K562 (cell line): ENCODE data around the gene ITPKA. TPM values are rescaled to one million over a fixed set of nuclear protein-coding genes. Genes with fewer than 3 reads are reported as not detected.
A peak's percentile ranks its signal among the peaks of the same experiment; 100 is the strongest.

Experiments
- ATAC-seq: fragments of 200-7000 bp; cut with Tn5 transposase; 3 replicates; pipeline ENCODE4 v1.9.1; 2020; ENCODE audit warnings: moderate library complexity
- BruUV-seq: library from RNA; stranded (reverse); fragments of 400-500 nt; replicated peaks from 2 replicates; lab custom pipeline; 2021; lab: Mats Ljungman, UMichigan
- CTCF ChIA-PET: fragments of 300-600 bp; formaldehyde crosslinking; extraction: SDS; loops from one replicate; lab custom pipeline; 2021; ENCODE audit warnings: low intra/inter-chr PET ratio; lab: Yijun Ruan, JAX
- POLR2A ChIA-PET: fragments of 300-600, 350-650 bp; sonication (Branson Sonifier 250); formaldehyde crosslinking; extraction: SDS; loops from one replicate; lab custom pipeline; 2021; ENCODE audit warnings: antibody characterized with exemption, inconsistent platforms; lab: Yijun Ruan, JAX
- DNase-seq, 4 experiments: peaks; one replicate each; pipeline versions ENCODE4 v3.0.0 to v3.0.0-alpha.2; 2011 to 2018; ENCODE audit warnings: low spot score in 3 of 4, mixed read lengths in 3 of 4; ENCODE audit errors: extremely low read depth in 1 of 4
- FAIRE-seq: peaks from 2 replicates; lab custom pipeline; 2011; peaks lifted over from hg19 to GRCh38; lab: Jason Lieb, UNC
- H2AFZ ChIP-seq: 2 replicates; pipeline ENCODE4 v1.6.0; 2011; ENCODE audit warnings: low read depth, low read length, control low read depth, inconsistent platforms
- H3K27ac ChIP-seq: fragments of 200-600 bp; 3 replicates; pipeline ENCODE4 v1.8.0; 2011; ENCODE audit warnings: low read depth, mild to moderate bottlenecking, control low read depth, inconsistent platforms, low read length, moderate library complexity, mixed read lengths; ENCODE audit errors: extremely low read depth
- H3K27me3 ChIP-seq, 2 experiments: fragments of 300-600 bp in 1 of 2; 2 replicates in 1 of 2; 3 replicates in 1 of 2; pipeline versions ENCODE4 v1.6.0 to v1.8.0; 2011; ENCODE audit warnings: inconsistent platforms in 2 of 2, low read length in 2 of 2, mild to moderate bottlenecking in 1 of 2, mixed read lengths in 1 of 2, moderate library complexity in 1 of 2; ENCODE audit not compliant: control insufficient read depth in 2 of 2, insufficient read depth in 2 of 2
- H3K36me3 ChIP-seq: fragments of 300-600 bp; 3 replicates; pipeline ENCODE4 v1.8.0; 2011; ENCODE audit warnings: mild to moderate bottlenecking, low read length, inconsistent platforms; ENCODE audit not compliant: control insufficient read depth, insufficient read depth
- H3K4me1 ChIP-seq, 2 experiments: fragments of 200-600 bp in 1 of 2; replicated peaks in 1 of 2; 2 replicates in 1 of 2; 3 replicates in 1 of 2; pipeline versions ENCODE4 v1.5.1 to v1.8.0; 2011; ENCODE audit warnings: inconsistent platforms in 2 of 2, low read length in 2 of 2, mild to moderate bottlenecking in 1 of 2, mixed read lengths in 1 of 2, moderate library complexity in 1 of 2; ENCODE audit not compliant: control insufficient read depth in 2 of 2, insufficient read depth in 2 of 2
- H3K4me2 ChIP-seq: 2 replicates; pipeline ENCODE4 v1.6.1; 2011; ENCODE audit warnings: low read length, control low read depth, inconsistent platforms, mixed read lengths; ENCODE audit not compliant: insufficient read depth
- H3K4me3 ChIP-seq: fragments of 200-600 bp; sonication (generic), shearing (Covaris generic); 2 replicates; pipeline ENCODE4 v1.5.1; 2016; ENCODE audit warnings: control low read depth, inconsistent platforms
- H3K79me2 ChIP-seq: fragments of 200-600 bp; 3 replicates; pipeline ENCODE4 v1.8.0; 2011; ENCODE audit warnings: low read length, inconsistent platforms; ENCODE audit not compliant: control insufficient read depth, insufficient read depth
- H3K9ac ChIP-seq, 2 experiments: 2 replicates each; pipeline versions ENCODE4 v1.6.0 to v1.6.1; 2011; ENCODE audit warnings: low read depth in 2 of 2, low read length in 2 of 2, control low read depth in 1 of 2, inconsistent platforms in 1 of 2, mild to moderate bottlenecking in 1 of 2, mixed read lengths in 1 of 2; ENCODE audit not compliant: insufficient read depth in 1 of 2
- H3K9me1 ChIP-seq: one replicate; pipeline ENCODE4 v1.6.0; 2011; ENCODE audit warnings: inconsistent platforms, mild to moderate bottlenecking, low read length, moderate library complexity; ENCODE audit not compliant: control insufficient read depth, insufficient read depth
- H3K9me3 ChIP-seq: replicated peaks from 2 replicates; pipeline ENCODE4 v1.5.1; 2011; ENCODE audit warnings: low read depth, low read length, inconsistent platforms; ENCODE audit not compliant: control insufficient read depth, insufficient read depth
- H4K20me1 ChIP-seq: replicated peaks from 2 replicates; pipeline ENCODE4 v1.6.1; 2011; ENCODE audit warnings: low read length, inconsistent platforms, mixed read lengths; ENCODE audit not compliant: control insufficient read depth, insufficient read depth
- EGR1 ChIP-seq: fragments of 450-650 bp; conservative IDR thresholded peaks from 2 replicates; pipeline ENCODE4 v1.6.1; 2017; ENCODE audit warnings: mild to moderate bottlenecking
- FOXA3 ChIP-seq, 2 experiments: fragments of 450-650 bp in 1 of 2; sonication (generic) in 1 of 2; formaldehyde crosslinking; IDR thresholded peaks in 1 of 2; conservative IDR thresholded peaks in 1 of 2; 2 replicates each; pipeline versions ENCODE4 v1.4.0 to v1.8.0; 2020 to 2022; ENCODE audit warnings: mild to moderate bottlenecking in 2 of 2, missing genetic modification reagents in 1 of 2
- HLTF ChIP-seq: fragments of 450-650 bp; IDR thresholded peaks from 2 replicates; pipeline ENCODE4 v1.6.1; 2016
- RFX5 ChIP-seq: IDR thresholded peaks from 2 replicates; pipeline ENCODE4 v1.6.1; 2011; ENCODE audit warnings: low read depth, mild to moderate bottlenecking, improper control_type of control experiment, low read length
- YY1 ChIP-seq, 3 experiments: IDR thresholded peaks; 2 replicates each; pipeline ENCODE4 v1.6.1; 2011; ENCODE audit warnings: low read length in 2 of 3, mild to moderate bottlenecking in 2 of 3, moderate library complexity in 2 of 3, borderline replicate concordance in 1 of 3, control low read depth in 1 of 3, low read depth in 1 of 3; ENCODE audit not compliant: insufficient read depth in 3 of 3, insufficient replicate concordance in 2 of 3, control insufficient read depth in 1 of 3, insufficient read length in 1 of 3; ENCODE audit errors: extremely low read depth in 1 of 3
- ZC3H8 ChIP-seq: fragments of 450-650 bp; IDR thresholded peaks from 2 replicates; pipeline ENCODE4 v1.6.1; 2017
- WGBS: fragments of 100-300 bp; shearing (Covaris generic); methylation state at CpG from one replicate; pipeline ENCODE4 v1.1.6; 2016; ENCODE audit warnings: low coverage, mixed read lengths; ENCODE audit not compliant: insufficient coverage; ENCODE audit errors: missing lambda C conversion rate; 5-methylcytosine and 5-hydroxymethylcytosine counted together
- in situ Hi-C: fragments of 300-500 bp; cut with MboI; formaldehyde crosslinking; loops from 4 replicates; pipeline ENCODE4 v1.15.0; 2018; ENCODE audit warnings: inconsistent platforms, mixed read lengths
- intact Hi-C: fragments of 100-400 bp; cut with micrococcal nuclease; formaldehyde crosslinking; loops from 2 replicates; pipeline ENCODE4 v1.14.2; 2022
- polyA plus RNA-seq, 8 experiments: library from polyadenylated mRNA; depleted of rRNA in 4 of 8; stranded (reverse) in 5 of 8; unstranded in 3 of 8; fragments of >200 nt; fragmentation: Nextera tagmentation in 2 of 8; fragmentation: Illumina TruSeq in 1 of 8; extraction: Ambion mirVana in 2 of 8; extraction: Trizol in 1 of 8; gene quantifications; 2 replicates each; pipeline versions ENCODE4 v1.2.1 to v1.2.3, GENCODE V29; 2011 to 2014; ENCODE audit warnings: inconsistent platforms in 1 of 8, missing spikeins in 1 of 8
- total RNA-seq, 7 experiments: library from RNA; depleted of rRNA in 6 of 7; stranded (reverse); fragments of >200 nt in 6 of 7; fragmentation: Illumina TruSeq in 2 of 7; extraction: Trizol in 2 of 7; gene quantifications; 2 replicates each; pipeline versions ENCODE4 v1.2.1 to v1.2.3, GENCODE V29; 2011 to 2021; ENCODE audit warnings: low replicate concordance in 1 of 7
- TF ChIP-seq, protein P1 (sequence below): sonication (generic); formaldehyde crosslinking; IDR thresholded peaks from 2 replicates; pipeline ENCODE4 v1.8.0; 2023; ENCODE audit warnings: mild to moderate bottlenecking, missing genetic modification reagents
- TF ChIP-seq, protein P2 (sequence below): conservative IDR thresholded peaks from 2 replicates; pipeline ENCODE4 v1.6.1; 2011; ENCODE audit warnings: low read depth, mild to moderate bottlenecking, low read length; ENCODE audit not compliant: control insufficient read depth
- TF ChIP-seq, protein P3 (sequence below): fragments of 250-450 bp; sonication (Bioruptor Pico); IDR thresholded peaks from 2 replicates; pipeline ENCODE4 v1.9.0; 2021; ENCODE audit warnings: mild to moderate bottlenecking, inconsistent platforms

The ITPKA gene
- total and polyA plus RNA-seq, 9 of the 15 experiments (the other 6 are each of a cell fraction or from before 2014, with no cell fraction given) = 0.14 to 68.4 (median 11.5) TPM

DNA sequence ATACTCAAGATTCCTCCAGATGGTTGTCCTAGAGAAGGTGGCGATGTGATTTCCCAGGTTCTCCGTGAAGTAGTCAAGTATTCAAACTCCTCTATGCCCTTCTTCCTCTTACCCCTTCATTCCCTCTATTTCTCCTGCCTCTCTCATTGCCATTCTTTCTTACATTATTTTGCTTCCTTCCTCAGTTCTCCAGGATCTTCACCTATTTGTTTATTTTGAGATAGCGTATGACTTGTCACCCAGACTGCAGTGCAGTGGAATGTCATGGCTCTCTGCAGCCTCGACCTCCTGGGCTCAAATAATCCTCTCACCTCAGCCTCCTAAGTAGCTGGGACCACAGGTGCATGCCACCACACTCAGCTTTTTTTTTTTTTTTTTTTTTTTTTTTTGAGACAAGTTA lies 1.8 kb upstream of the ITPKA start:
- Histone ChIP-seq H3K9me1 (no peaks in the 10 kb centered on the region), H3K4me1 (peaks cover 23 to 45% of the 10 kb centered on the region in 2 experiments), H3K27ac (no peak overlapping the region), H3K79me2 (peaks cover 30% of the 10 kb centered on the region), H4K20me1 (no peaks in the 10 kb centered on the region), H3K4me3 (no peak overlapping the region), H2AFZ (no peak overlapping the region), H3K4me2 (no peak overlapping the region), H3K36me3 (peaks cover 3% of the 10 kb centered on the region; the same call in 1 of the 3 replicates), H3K9me3 (no peaks in the 10 kb centered on the region), H3K27me3 (no peaks in the 10 kb centered on the region), H3K9ac (0 out of 4 replicates have a peak overlapping the region, but pooled peaks of 1 of the 2 experiments have one; percentile 22)
- DNase-seq = no peak
- in situ Hi-C loops = no loop called here
- TF ChIP-seq RFX5 (no peak), FOXA3 (CRISPR knock-in tag; conservative IDR thresholded peaks at IDR 0.05 in 1 of 2, IDR thresholded peaks at IDR 0.05 in 1 of 2) (no peak), HLTF (no peak), EGR1 (no peak), YY1 (IDR thresholded peaks at IDR 0.05; ENCODE audit: borderline replicate concordance in 1 of 3, control insufficient read depth in 1 of 3, extremely low read depth in 1 of 3, insufficient read depth in 3 of 3, insufficient read length in 1 of 3, insufficient replicate concordance in 2 of 3, low read depth in 1 of 3, low read length in 2 of 3) (no peak), ZC3H8 (no peak)
- TF ChIP-seq, protein P1, sequence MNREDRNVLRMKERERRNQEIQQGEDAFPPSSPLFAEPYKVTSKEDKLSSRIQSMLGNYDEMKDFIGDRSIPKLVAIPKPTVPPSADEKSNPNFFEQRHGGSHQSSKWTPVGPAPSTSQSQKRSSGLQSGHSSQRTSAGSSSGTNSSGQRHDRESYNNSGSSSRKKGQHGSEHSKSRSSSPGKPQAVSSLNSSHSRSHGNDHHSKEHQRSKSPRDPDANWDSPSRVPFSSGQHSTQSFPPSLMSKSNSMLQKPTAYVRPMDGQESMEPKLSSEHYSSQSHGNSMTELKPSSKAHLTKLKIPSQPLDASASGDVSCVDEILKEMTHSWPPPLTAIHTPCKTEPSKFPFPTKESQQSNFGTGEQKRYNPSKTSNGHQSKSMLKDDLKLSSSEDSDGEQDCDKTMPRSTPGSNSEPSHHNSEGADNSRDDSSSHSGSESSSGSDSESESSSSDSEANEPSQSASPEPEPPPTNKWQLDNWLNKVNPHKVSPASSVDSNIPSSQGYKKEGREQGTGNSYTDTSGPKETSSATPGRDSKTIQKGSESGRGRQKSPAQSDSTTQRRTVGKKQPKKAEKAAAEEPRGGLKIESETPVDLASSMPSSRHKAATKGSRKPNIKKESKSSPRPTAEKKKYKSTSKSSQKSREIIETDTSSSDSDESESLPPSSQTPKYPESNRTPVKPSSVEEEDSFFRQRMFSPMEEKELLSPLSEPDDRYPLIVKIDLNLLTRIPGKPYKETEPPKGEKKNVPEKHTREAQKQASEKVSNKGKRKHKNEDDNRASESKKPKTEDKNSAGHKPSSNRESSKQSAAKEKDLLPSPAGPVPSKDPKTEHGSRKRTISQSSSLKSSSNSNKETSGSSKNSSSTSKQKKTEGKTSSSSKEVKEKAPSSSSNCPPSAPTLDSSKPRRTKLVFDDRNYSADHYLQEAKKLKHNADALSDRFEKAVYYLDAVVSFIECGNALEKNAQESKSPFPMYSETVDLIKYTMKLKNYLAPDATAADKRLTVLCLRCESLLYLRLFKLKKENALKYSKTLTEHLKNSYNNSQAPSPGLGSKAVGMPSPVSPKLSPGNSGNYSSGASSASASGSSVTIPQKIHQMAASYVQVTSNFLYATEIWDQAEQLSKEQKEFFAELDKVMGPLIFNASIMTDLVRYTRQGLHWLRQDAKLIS (CRISPR knock-in tag) = no peak
- TF ChIP-seq, protein P2, sequence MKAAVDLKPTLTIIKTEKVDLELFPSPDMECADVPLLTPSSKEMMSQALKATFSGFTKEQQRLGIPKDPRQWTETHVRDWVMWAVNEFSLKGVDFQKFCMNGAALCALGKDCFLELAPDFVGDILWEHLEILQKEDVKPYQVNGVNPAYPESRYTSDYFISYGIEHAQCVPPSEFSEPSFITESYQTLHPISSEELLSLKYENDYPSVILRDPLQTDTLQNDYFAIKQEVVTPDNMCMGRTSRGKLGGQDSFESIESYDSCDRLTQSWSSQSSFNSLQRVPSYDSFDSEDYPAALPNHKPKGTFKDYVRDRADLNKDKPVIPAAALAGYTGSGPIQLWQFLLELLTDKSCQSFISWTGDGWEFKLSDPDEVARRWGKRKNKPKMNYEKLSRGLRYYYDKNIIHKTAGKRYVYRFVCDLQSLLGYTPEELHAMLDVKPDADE = no peak
- TF ChIP-seq, protein P3, sequence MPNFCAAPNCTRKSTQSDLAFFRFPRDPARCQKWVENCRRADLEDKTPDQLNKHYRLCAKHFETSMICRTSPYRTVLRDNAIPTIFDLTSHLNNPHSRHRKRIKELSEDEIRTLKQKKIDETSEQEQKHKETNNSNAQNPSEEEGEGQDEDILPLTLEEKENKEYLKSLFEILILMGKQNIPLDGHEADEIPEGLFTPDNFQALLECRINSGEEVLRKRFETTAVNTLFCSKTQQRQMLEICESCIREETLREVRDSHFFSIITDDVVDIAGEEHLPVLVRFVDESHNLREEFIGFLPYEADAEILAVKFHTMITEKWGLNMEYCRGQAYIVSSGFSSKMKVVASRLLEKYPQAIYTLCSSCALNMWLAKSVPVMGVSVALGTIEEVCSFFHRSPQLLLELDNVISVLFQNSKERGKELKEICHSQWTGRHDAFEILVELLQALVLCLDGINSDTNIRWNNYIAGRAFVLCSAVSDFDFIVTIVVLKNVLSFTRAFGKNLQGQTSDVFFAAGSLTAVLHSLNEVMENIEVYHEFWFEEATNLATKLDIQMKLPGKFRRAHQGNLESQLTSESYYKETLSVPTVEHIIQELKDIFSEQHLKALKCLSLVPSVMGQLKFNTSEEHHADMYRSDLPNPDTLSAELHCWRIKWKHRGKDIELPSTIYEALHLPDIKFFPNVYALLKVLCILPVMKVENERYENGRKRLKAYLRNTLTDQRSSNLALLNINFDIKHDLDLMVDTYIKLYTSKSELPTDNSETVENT (CRISPR knock-in tag) = no peak
- no peak for ATAC-seq
- BruUV-seq = no TSS peak
- ChIA-PET CTCF (no interaction called here), POLR2A (no interaction called here)
- 79% methylated on average over 4 of the region's 4 CpGs for WGBS
- intact Hi-C loops = loop anchor here (5.0 kb wide), 1 partner anchor 480 kb away; the partner anchor contains the start of gene EHD4
- no peak for FAIRE-seq
